Activated CD4-positive, alpha-beta T cell treated with anti-CD3 and anti-CD28 coated beads, Interleukin-2, amount 10 ng/mL, durations not matched to agents 7 days and 5 days (primary cell): ENCODE results near the gene RABL3. TPM values are rescaled to one million over a fixed set of nuclear protein-coding genes. Genes with fewer than 3 reads are reported as not detected.
"Not testable (repeated sequence)": the region's sequence is repeated elsewhere in the genome, so short reads cannot be mapped to it uniquely, and the experiment has no call there.

ENCODE experiments used
- CTCF ChIA-PET: fragments of 350-600 bp; sonication (Branson Sonifier 250); formaldehyde crosslinking; loops from one replicate; lab custom pipeline; 2021; ENCODE audit warnings: antibody characterized with exemption; lab: Charles Lee
- POLR2A ChIA-PET: fragments of 350-600 bp; sonication (Branson Sonifier 250); formaldehyde crosslinking; loops from one replicate; lab custom pipeline; 2021; ENCODE audit warnings: antibody characterized with exemption; lab: Charles Lee
- DNase-seq: peaks from one replicate; pipeline ENCODE4 v3.0.0-alpha.2; 2020
- H3K27ac Mint-ChIP-seq: one replicate; pipeline ENCODE4 v1.8.0; 2021; ENCODE audit warnings: mild to moderate bottlenecking, moderate library complexity, mixed read lengths
- H3K27me3 Mint-ChIP-seq: one replicate; pipeline ENCODE4 v1.8.0; 2021; ENCODE audit warnings: mixed read lengths
- H3K36me3 Mint-ChIP-seq: one replicate; pipeline ENCODE4 v1.8.0; 2021; ENCODE audit warnings: low read depth, mixed read lengths
- H3K4me1 Mint-ChIP-seq: one replicate; pipeline ENCODE4 v1.8.0; 2021; ENCODE audit warnings: mixed read lengths
- H3K4me3 Mint-ChIP-seq: one replicate; pipeline ENCODE4 v1.8.0; 2021; ENCODE audit warnings: mild to moderate bottlenecking, moderate library complexity, mixed read lengths
- H3K9me3 Mint-ChIP-seq: one replicate; pipeline ENCODE4 v1.8.0; 2021; ENCODE audit warnings: mixed read lengths
- total RNA-seq, 2 experiments: library from RNA; stranded (reverse); gene quantifications; one replicate each; pipeline ENCODE4 v1.2.3, GENCODE V29; 2021

The RABL3 gene
- total RNA-seq, 2 experiments from 2014 or later = 25.4 to 30.0 TPM

GRCh38 chr3:120678331-120678947 lies 63.9 kb downstream of the RABL3 start:
- peaks cover 8% of the 10 kb centered on the region for H3K4me1 Mint-ChIP-seq
- peaks cover 7% of the 10 kb centered on the region for H3K9me3 Mint-ChIP-seq
- H3K4me3 Mint-ChIP-seq = no peak overlapping the region
- no peak for DNase-seq
- peaks cover 2% of the 10 kb centered on the region for H3K36me3 Mint-ChIP-seq
- ChIA-PET CTCF (interaction anchor here (0.7 to 1.0 kb wide), 2 partner anchors 9 to 14 kb away, joined by 3 read pairs; no protein-coding TSS in a partner anchor), POLR2A (interaction anchor here (0.6 to 0.7 kb wide), 2 partner anchors 25 to 106 kb away, joined by 3 to 4 read pairs; no protein-coding TSS in a partner anchor)
- peaks cover 2% of the 10 kb centered on the region for H3K27me3 Mint-ChIP-seq
- no peak overlapping the region for H3K27ac Mint-ChIP-seq

- not testable (repeated sequence) for DNase-seq
Observed at GRCh38 chr3:120677193-120677592, 65.1 kb downstream of the RABL3 start.

GRCh38 chr3:120673116-120673515 lies 69.2 kb downstream of the RABL3 start:
- Mint-ChIP-seq H3K27ac (no peak overlapping the region), H3K9me3 (peaks cover 7% of the 10 kb centered on the region), H3K4me1 (no peaks in the 10 kb centered on the region), H3K27me3 (peaks cover 2% of the 10 kb centered on the region), H3K36me3 (peaks cover 2% of the 10 kb centered on the region), H3K4me3 (no peak overlapping the region)
- CTCF ChIA-PET = no interaction called here
- DNase-seq = no peak
- POLR2A ChIA-PET = no interaction called here

More at GRCh38 chr3:120677193-120677592, 65.1 kb downstream of the RABL3 start:
- CTCF ChIA-PET, POLR2A ChIA-PET, H3K27me3 Mint-ChIP-seq, H3K4me3 Mint-ChIP-seq, H3K27ac Mint-ChIP-seq, H3K9me3 Mint-ChIP-seq, H3K36me3 Mint-ChIP-seq, H3K4me1 Mint-ChIP-seq: not testable (repeated sequence)

- Mint-ChIP-seq H3K27ac (no peak overlapping the region), H3K27me3 (peaks cover 2% of the 10 kb centered on the region), H3K36me3 (no peaks in the 10 kb centered on the region), H3K4me1 (no peaks in the 10 kb centered on the region), H3K4me3 (no peak overlapping the region), H3K9me3 (no peaks in the 10 kb centered on the region)
- ChIA-PET CTCF (no interaction called here), POLR2A (no interaction called here)
- no peak for DNase-seq
Observed at GRCh38 chr3:120670576-120670975, 71.7 kb downstream of the RABL3 start.

- Mint-ChIP-seq H3K9me3 (peaks cover 3% of the 10 kb centered on the region), H3K4me3 (no peak overlapping the region), H3K4me1 (no peaks in the 10 kb centered on the region), H3K36me3 (no peaks in the 10 kb centered on the region), H3K27ac (no peak overlapping the region), H3K27me3 (peaks cover 4% of the 10 kb centered on the region)
- ChIA-PET POLR2A (no interaction called here), CTCF (no interaction called here)
- DNase-seq = no peak
Observed at GRCh38 chr3:120664926-120665325, 77.4 kb downstream of the RABL3 start.

- no peaks in the 10 kb centered on the region for H3K4me1 Mint-ChIP-seq
- POLR2A ChIA-PET = interaction anchor here (0.7 kb wide), 1 partner anchor 473 kb away, joined by 3 read pairs; no protein-coding TSS in a partner anchor
- H3K36me3 Mint-ChIP-seq = no peaks in the 10 kb centered on the region
- no peak for DNase-seq
- no peak overlapping the region for H3K4me3 Mint-ChIP-seq
- peaks cover 3% of the 10 kb centered on the region for H3K9me3 Mint-ChIP-seq
- CTCF ChIA-PET = no interaction called here
- no peak overlapping the region for H3K27ac Mint-ChIP-seq
- peaks cover 4% of the 10 kb centered on the region for H3K27me3 Mint-ChIP-seq
Observed at GRCh38 chr3:120661945-120662344, 80.4 kb downstream of the RABL3 start.

GRCh38 chr3:120661106-120661905 lies 81.0 kb downstream of the RABL3 start:
- Mint-ChIP-seq H3K36me3 (no peaks in the 10 kb centered on the region), H3K27me3 (peaks cover 4% of the 10 kb centered on the region), H3K4me3 (no peak overlapping the region), H3K4me1 (no peaks in the 10 kb centered on the region), H3K27ac (no peak overlapping the region), H3K9me3 (peaks cover 3% of the 10 kb centered on the region)
- ChIA-PET POLR2A (no interaction called here), CTCF (no interaction called here)
- no peak for DNase-seq

- ChIA-PET CTCF (no interaction called here), POLR2A (no interaction called here)
- Mint-ChIP-seq H3K27ac (no peak overlapping the region), H3K4me1 (no peaks in the 10 kb centered on the region), H3K36me3 (no peaks in the 10 kb centered on the region), H3K4me3 (no peak overlapping the region), H3K9me3 (peaks cover 3% of the 10 kb centered on the region), H3K27me3 (peaks cover 2% of the 10 kb centered on the region)
- no peak for DNase-seq
Observed at GRCh38 chr3:120659834-120660233, 82.5 kb downstream of the RABL3 start.

GRCh38 chr3:120659285-120659684 lies 83.0 kb downstream of the RABL3 start:
- DNase-seq = no peak
- peaks cover 2% of the 10 kb centered on the region for H3K27me3 Mint-ChIP-seq
- no peaks in the 10 kb centered on the region for H3K4me1 Mint-ChIP-seq
- H3K4me3 Mint-ChIP-seq = no peak overlapping the region
- no peak overlapping the region for H3K27ac Mint-ChIP-seq
- no peaks in the 10 kb centered on the region for H3K36me3 Mint-ChIP-seq
- peaks cover 3% of the 10 kb centered on the region for H3K9me3 Mint-ChIP-seq
- ChIA-PET POLR2A (no interaction called here), CTCF (no interaction called here)

GRCh38 chr3:120652896-120653545 lies 89.3 kb downstream of the RABL3 start:
- no peaks in the 10 kb centered on the region for H3K27me3 Mint-ChIP-seq
- no peak overlapping the region for H3K4me3 Mint-ChIP-seq
- ChIA-PET POLR2A (no interaction called here), CTCF (no interaction called here)
- no peaks in the 10 kb centered on the region for H3K36me3 Mint-ChIP-seq
- H3K4me1 Mint-ChIP-seq = no peaks in the 10 kb centered on the region
- no peak for DNase-seq
- no peaks in the 10 kb centered on the region for H3K9me3 Mint-ChIP-seq
- H3K27ac Mint-ChIP-seq = no peak overlapping the region

GRCh38 chr3:120652281-120652680 lies 90.0 kb downstream of the RABL3 start:
- DNase-seq = no peak
- Mint-ChIP-seq H3K27ac (no peak overlapping the region), H3K36me3 (no peaks in the 10 kb centered on the region), H3K9me3 (no peaks in the 10 kb centered on the region), H3K4me1 (no peaks in the 10 kb centered on the region), H3K4me3 (no peak overlapping the region), H3K27me3 (no peaks in the 10 kb centered on the region)
- ChIA-PET POLR2A (no interaction called here), CTCF (no interaction called here)

- H3K27me3 Mint-ChIP-seq = no peaks in the 10 kb centered on the region
- no peaks in the 10 kb centered on the region for H3K9me3 Mint-ChIP-seq
- no peaks in the 10 kb centered on the region for H3K4me1 Mint-ChIP-seq
- no peak for DNase-seq
- CTCF ChIA-PET = no interaction called here
- POLR2A ChIA-PET = no interaction called here
- no peak overlapping the region for H3K4me3 Mint-ChIP-seq
- H3K27ac Mint-ChIP-seq = no peak overlapping the region
- H3K36me3 Mint-ChIP-seq = no peaks in the 10 kb centered on the region
Observed at GRCh38 chr3:120650311-120650710, 92.0 kb downstream of the RABL3 start.

- ChIA-PET POLR2A (no interaction called here), CTCF (no interaction called here)
- Mint-ChIP-seq H3K4me1 (no peaks in the 10 kb centered on the region), H3K36me3 (no peaks in the 10 kb centered on the region), H3K9me3 (no peaks in the 10 kb centered on the region), H3K27ac (no peak overlapping the region), H3K27me3 (no peaks in the 10 kb centered on the region), H3K4me3 (no peak overlapping the region)
- no peak for DNase-seq
Observed at GRCh38 chr3:120649830-120650233, 92.5 kb downstream of the RABL3 start.
